ENCODE results near the gene MFAP4. TPM values are rescaled to one million over a fixed set of nuclear protein-coding genes. Genes with fewer than 3 reads are reported as not detected.

MFAP4 gene
- total and polyA plus RNA-seq, 4 donors, result 2.1 to 13.3 (median 5.7) TPM

DNA sequence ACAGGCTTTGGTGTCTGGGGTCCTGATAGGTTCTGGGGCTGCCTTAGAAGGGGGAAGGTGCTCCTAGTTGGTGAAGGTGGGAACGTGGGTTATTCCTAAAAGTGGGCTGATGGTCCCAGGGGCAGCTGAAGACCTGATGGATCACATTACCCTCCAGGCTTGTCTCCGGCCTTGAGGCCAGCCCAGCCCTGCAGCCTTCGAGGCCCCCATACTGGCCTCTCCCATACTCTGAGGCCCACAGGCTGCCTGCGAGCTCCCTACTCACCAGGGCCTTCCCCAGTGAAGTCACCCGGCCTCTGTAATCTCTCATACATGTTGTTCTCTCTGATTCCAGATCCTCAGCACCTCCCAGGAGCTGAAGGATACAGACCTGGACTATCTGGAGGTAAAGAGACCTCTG lies 26.8 kb upstream of the MFAP4 start:
- WGBS, result 88% methylated on average over 5 of the region's 5 CpGs
- no peak for DNase-seq (ENCODE audit: low spot score)
- Histone ChIP-seq H3K27ac (ENCODE audit: low read depth in 1 of 2, low read length in 2 of 2) (no peak overlapping the region), H3K4me3 (ENCODE audit: low read depth in 1 of 3, low read length in 3 of 3) (no peak overlapping the region), H3K4me1 (ENCODE audit: control insufficient read depth in 4 of 4, insufficient read depth in 4 of 4, low read length in 3 of 4) (no peaks in the 10 kb centered on the region), H3K9ac (ENCODE audit: low read depth in 1 of 2, low read length in 2 of 2) (no peak overlapping the region), H3K9me3 (ENCODE audit: control insufficient read depth in 4 of 4, low read length in 3 of 4) (no peaks in the 10 kb centered on the region), H3K27me3 (ENCODE audit: control insufficient read depth in 4 of 4, insufficient read depth in 4 of 4, low read length in 3 of 4) (no peaks in the 10 kb centered on the region), H3K36me3 (ENCODE audit: control insufficient read depth in 4 of 4, insufficient read depth in 3 of 4, low read depth in 1 of 4, low read length in 3 of 4) (no peaks in the 10 kb centered on the region)
- TF ChIP-seq RXRA (IDR thresholded peaks at IDR 0.05) (no peak), RAD21 (IDR thresholded peaks at IDR 0.05) (no peak), HNF4G (IDR thresholded peaks at IDR 0.05) (no peak)
- TF ChIP-seq, protein P1, sequence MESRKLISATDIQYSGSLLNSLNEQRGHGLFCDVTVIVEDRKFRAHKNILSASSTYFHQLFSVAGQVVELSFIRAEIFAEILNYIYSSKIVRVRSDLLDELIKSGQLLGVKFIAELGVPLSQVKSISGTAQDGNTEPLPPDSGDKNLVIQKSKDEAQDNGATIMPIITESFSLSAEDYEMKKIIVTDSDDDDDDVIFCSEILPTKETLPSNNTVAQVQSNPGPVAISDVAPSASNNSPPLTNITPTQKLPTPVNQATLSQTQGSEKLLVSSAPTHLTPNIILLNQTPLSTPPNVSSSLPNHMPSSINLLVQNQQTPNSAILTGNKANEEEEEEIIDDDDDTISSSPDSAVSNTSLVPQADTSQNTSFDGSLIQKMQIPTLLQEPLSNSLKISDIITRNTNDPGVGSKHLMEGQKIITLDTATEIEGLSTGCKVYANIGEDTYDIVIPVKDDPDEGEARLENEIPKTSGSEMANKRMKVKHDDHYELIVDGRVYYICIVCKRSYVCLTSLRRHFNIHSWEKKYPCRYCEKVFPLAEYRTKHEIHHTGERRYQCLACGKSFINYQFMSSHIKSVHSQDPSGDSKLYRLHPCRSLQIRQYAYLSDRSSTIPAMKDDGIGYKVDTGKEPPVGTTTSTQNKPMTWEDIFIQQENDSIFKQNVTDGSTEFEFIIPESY (IDR thresholded peaks at IDR 0.05), result no peak

DNA sequence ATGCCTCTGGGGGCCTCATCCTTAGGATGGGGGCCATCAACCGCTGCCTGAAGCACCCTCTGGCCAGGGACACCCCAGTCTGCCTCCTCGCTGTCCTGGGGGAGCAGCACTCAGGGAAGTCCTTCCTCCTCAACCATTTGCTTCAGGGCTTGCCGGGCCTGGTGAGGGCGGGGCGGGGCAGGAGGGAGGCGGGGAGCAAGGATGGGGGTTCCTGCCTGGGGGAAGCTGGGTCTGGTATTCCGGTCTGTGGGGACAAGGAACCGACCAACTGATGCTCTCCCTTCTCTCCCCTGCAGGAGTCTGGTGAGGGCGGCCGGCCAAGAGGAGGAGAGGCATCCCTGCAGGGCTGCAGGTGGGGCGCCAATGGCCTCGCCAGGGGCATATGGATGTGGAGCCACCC lies 26.0 kb upstream of the MFAP4 start:
- Histone ChIP-seq H3K4me1 (ENCODE audit: control insufficient read depth in 4 of 4, insufficient read depth in 4 of 4, low read length in 3 of 4) (no peaks in the 10 kb centered on the region), H3K27me3 (ENCODE audit: control insufficient read depth in 4 of 4, insufficient read depth in 4 of 4, low read length in 3 of 4) (no peaks in the 10 kb centered on the region), H3K9me3 (ENCODE audit: control insufficient read depth in 4 of 4, low read length in 3 of 4) (no peaks in the 10 kb centered on the region), H3K36me3 (ENCODE audit: control insufficient read depth in 4 of 4, insufficient read depth in 3 of 4, low read depth in 1 of 4, low read length in 3 of 4) (no peaks in the 10 kb centered on the region), H3K4me3 (ENCODE audit: low read depth in 1 of 3, low read length in 3 of 3) (no peak overlapping the region), H3K9ac (ENCODE audit: low read depth in 1 of 2, low read length in 2 of 2) (no peak overlapping the region), H3K27ac (ENCODE audit: low read depth in 1 of 2, low read length in 2 of 2) (no peak overlapping the region)
- 90% methylated on average over 12 of the region's 12 CpGs for WGBS
- no peak for DNase-seq (ENCODE audit: low spot score)
- TF ChIP-seq FOXA1 (IDR thresholded peaks at IDR 0.05), result no peak
- TF ChIP-seq SP1 (IDR thresholded peaks at IDR 0.05), result no peak
- TF ChIP-seq, protein P2, sequence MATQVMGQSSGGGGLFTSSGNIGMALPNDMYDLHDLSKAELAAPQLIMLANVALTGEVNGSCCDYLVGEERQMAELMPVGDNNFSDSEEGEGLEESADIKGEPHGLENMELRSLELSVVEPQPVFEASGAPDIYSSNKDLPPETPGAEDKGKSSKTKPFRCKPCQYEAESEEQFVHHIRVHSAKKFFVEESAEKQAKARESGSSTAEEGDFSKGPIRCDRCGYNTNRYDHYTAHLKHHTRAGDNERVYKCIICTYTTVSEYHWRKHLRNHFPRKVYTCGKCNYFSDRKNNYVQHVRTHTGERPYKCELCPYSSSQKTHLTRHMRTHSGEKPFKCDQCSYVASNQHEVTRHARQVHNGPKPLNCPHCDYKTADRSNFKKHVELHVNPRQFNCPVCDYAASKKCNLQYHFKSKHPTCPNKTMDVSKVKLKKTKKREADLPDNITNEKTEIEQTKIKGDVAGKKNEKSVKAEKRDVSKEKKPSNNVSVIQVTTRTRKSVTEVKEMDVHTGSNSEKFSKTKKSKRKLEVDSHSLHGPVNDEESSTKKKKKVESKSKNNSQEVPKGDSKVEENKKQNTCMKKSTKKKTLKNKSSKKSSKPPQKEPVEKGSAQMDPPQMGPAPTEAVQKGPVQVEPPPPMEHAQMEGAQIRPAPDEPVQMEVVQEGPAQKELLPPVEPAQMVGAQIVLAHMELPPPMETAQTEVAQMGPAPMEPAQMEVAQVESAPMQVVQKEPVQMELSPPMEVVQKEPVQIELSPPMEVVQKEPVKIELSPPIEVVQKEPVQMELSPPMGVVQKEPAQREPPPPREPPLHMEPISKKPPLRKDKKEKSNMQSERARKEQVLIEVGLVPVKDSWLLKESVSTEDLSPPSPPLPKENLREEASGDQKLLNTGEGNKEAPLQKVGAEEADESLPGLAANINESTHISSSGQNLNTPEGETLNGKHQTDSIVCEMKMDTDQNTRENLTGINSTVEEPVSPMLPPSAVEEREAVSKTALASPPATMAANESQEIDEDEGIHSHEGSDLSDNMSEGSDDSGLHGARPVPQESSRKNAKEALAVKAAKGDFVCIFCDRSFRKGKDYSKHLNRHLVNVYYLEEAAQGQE (IDR thresholded peaks at IDR 0.05), result no peak
- no peak for TF ChIP-seq RAD21 (IDR thresholded peaks at IDR 0.05)
- no peak for TF ChIP-seq RXRA (IDR thresholded peaks at IDR 0.05)
- TF ChIP-seq, protein P1 (IDR thresholded peaks at IDR 0.05), result no peak
- TF ChIP-seq YY1 (IDR thresholded peaks at IDR 0.05), result no peak
- TF ChIP-seq TAF1 (conservative IDR thresholded peaks at IDR 0.05), result no peak
- no peak for TF ChIP-seq FOXA2 (IDR thresholded peaks at IDR 0.05)

DNA sequence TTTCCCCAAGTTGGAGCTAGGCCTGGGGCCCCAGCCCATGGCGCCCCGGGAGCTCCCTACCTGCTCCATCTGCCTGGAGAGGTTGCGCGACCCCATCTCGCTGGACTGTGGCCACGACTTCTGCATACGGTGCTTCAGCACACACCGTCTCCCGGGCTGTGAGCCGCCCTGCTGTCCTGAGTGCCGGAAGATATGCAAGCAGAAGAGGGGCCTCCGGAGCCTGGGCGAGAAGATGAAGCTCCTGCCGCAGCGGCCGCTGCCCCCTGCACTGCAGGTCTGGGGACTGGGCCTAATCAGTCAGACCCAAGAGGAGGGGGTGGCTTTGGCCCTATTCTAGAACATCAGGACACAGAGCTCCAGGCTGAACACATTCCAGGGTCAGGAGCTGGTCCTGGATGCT lies 25.5 kb upstream of the MFAP4 start:
- Histone ChIP-seq H3K9me3 (ENCODE audit: control insufficient read depth in 4 of 4, low read length in 3 of 4) (no peaks in the 10 kb centered on the region), H3K27me3 (ENCODE audit: control insufficient read depth in 4 of 4, insufficient read depth in 4 of 4, low read length in 3 of 4) (no peaks in the 10 kb centered on the region), H3K9ac (ENCODE audit: low read depth in 1 of 2, low read length in 2 of 2) (no peak overlapping the region), H3K4me3 (ENCODE audit: low read depth in 1 of 3, low read length in 3 of 3) (no peak overlapping the region), H3K27ac (ENCODE audit: low read depth in 1 of 2, low read length in 2 of 2) (no peak overlapping the region), H3K36me3 (ENCODE audit: control insufficient read depth in 4 of 4, insufficient read depth in 3 of 4, low read depth in 1 of 4, low read length in 3 of 4) (no peaks in the 10 kb centered on the region), H3K4me1 (ENCODE audit: control insufficient read depth in 4 of 4, insufficient read depth in 4 of 4, low read length in 3 of 4) (no peaks in the 10 kb centered on the region)
- TF ChIP-seq, protein P3, sequence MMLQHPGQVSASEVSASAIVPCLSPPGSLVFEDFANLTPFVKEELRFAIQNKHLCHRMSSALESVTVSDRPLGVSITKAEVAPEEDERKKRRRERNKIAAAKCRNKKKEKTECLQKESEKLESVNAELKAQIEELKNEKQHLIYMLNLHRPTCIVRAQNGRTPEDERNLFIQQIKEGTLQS (IDR thresholded peaks at IDR 0.05), result no peak
- TF ChIP-seq, protein P2 (IDR thresholded peaks at IDR 0.05), result no peak
- TF ChIP-seq RXRA (IDR thresholded peaks at IDR 0.05) (no peak), NR2F2 (IDR thresholded peaks at IDR 0.05) (no peak), FOXA1 (IDR thresholded peaks at IDR 0.05) (no peak), SP1 (IDR thresholded peaks at IDR 0.05) (no peak), HNF4G (IDR thresholded peaks at IDR 0.05) (no peak)
- TF ChIP-seq, protein P4, sequence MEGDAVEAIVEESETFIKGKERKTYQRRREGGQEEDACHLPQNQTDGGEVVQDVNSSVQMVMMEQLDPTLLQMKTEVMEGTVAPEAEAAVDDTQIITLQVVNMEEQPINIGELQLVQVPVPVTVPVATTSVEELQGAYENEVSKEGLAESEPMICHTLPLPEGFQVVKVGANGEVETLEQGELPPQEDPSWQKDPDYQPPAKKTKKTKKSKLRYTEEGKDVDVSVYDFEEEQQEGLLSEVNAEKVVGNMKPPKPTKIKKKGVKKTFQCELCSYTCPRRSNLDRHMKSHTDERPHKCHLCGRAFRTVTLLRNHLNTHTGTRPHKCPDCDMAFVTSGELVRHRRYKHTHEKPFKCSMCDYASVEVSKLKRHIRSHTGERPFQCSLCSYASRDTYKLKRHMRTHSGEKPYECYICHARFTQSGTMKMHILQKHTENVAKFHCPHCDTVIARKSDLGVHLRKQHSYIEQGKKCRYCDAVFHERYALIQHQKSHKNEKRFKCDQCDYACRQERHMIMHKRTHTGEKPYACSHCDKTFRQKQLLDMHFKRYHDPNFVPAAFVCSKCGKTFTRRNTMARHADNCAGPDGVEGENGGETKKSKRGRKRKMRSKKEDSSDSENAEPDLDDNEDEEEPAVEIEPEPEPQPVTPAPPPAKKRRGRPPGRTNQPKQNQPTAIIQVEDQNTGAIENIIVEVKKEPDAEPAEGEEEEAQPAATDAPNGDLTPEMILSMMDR (IDR thresholded peaks at IDR 0.05; ENCODE audit: low read depth, low read length, missing input control), result no peak
- 94% methylated on average over 16 of the region's 16 CpGs for WGBS
- no peak for DNase-seq (ENCODE audit: low spot score)

Measured in liver (tissue), 9 donors.